NT2/D1 (cell line): ENCODE results near the gene KPNA2.

ENCODE experiments used
- SUZ12 ChIP-seq: IDR thresholded peaks from 2 replicates; pipeline ENCODE4 v1.6.1; 2011; ENCODE audit not compliant: insufficient read length, insufficient read depth; ENCODE audit errors: extremely low read depth
- YY1 ChIP-seq: IDR thresholded peaks from 2 replicates; pipeline ENCODE4 v1.6.1; 2011; ENCODE audit not compliant: insufficient read length, insufficient read depth
- ZNF274 ChIP-seq: IDR thresholded peaks from 2 replicates; pipeline ENCODE4 v1.6.1; 2011; ENCODE audit warnings: mild to moderate bottlenecking, low read depth, low read length

DNA sequence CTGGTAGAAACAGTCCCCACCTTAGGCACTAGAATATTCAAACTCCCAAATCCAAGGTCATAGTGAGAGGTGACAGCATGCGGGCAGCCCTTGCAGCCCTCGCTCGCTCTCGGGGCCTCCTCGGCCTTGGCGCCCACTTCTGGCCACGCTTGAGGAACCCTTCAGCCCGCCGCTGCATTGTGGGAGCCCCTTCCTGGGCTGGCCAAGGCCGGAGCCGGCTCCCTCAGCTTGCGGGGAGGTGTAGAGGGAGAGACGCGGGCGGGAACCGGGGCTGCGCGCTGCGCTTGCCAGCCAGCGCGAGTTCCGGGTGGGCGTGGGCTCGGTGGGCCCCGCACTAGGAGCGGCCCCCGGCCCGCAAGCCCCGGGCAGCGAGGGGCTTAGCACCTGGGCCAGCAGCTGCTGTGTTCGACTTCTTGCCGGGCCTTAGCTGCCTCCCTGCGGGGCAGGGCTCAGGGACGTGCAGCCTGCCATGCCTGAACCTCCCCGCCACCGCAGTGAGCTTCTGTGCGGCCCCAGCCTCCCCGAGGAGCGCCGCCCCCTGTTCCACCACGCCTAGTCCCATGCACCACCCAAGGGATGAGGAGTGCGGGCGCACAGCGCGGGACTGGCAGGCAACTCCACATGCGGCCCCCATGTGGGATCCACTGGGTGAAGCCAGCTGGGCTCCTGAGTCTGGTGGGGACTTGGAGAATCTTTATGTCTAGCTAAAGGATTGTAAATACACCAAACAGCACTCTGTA, 45.0 kb downstream of the KPNA2 start:
- TF ChIP-seq YY1 (no peak), SUZ12 (no peak), ZNF274 (no peak)
